Upper lobe of left lung (tissue), 6 donors: ENCODE data around the gene PDE4B. TPM values are rescaled to one million over a fixed set of nuclear protein-coding genes. Genes with fewer than 3 reads are reported as not detected.

Experiments used
- ATAC-seq, 2 donors: fragments of 200-7000 bp; cut with Tn5 transposase; one replicate each; pipeline ENCODE4 v1.9.1; 2022; ENCODE audit warnings: mild to moderate bottlenecking in 2 of 2, moderate library complexity in 2 of 2; ENCODE audit not compliant: low FRiP score in 2 of 2
- DNase-seq, 2 donors: peaks; one replicate each; pipeline ENCODE4 v3.0.0-alpha.2; 2019 to 2020
- H3K27ac ChIP-seq, 4 donors: fragments of 200-600 bp; sonication (generic); one replicate each; pipeline ENCODE4 v1.5.1; 2016 to 2019
- H3K27me3 ChIP-seq, 4 donors: fragments of 200-600 bp; sonication (generic); one replicate each; pipeline ENCODE4 v1.5.1; 2017 to 2019
- H3K36me3 ChIP-seq, 4 donors: fragments of 200-600 bp; sonication (generic); one replicate each; pipeline ENCODE4 v1.5.1; 2016 to 2019
- H3K4me1 ChIP-seq, 4 donors: fragments of 200-600 bp; sonication (generic); one replicate each; pipeline ENCODE4 v1.5.1; 2018 to 2019
- H3K4me3 ChIP-seq, 4 donors: fragments of 200-600 bp; sonication (generic); one replicate each; pipeline ENCODE4 v1.5.1; 2017 to 2019; ENCODE audit warnings: mild to moderate bottlenecking in 2 of 4, moderate library complexity in 1 of 4
- H3K9me3 ChIP-seq, 4 donors: fragments of 200-600 bp; sonication (generic); one replicate each; pipeline ENCODE4 v1.5.1; 2018 to 2019
- EP300 ChIP-seq, 4 donors: sonication (generic); formaldehyde crosslinking; IDR thresholded peaks; one replicate each; pipeline ENCODE4 v1.5.1; 2017; ENCODE audit warnings: antibody characterized with exemption in 4 of 4, control low read depth in 2 of 4
- POLR2A ChIP-seq, 4 donors: fragments of 450-650 bp; IDR thresholded peaks; one replicate each; pipeline ENCODE4 v1.5.1; 2016 to 2017; ENCODE audit warnings: antibody characterized with exemption in 4 of 4, mild to moderate bottlenecking in 2 of 4
- POLR2AphosphoS5 ChIP-seq, 2 donors: sonication (generic); formaldehyde crosslinking; IDR thresholded peaks; one replicate each; pipeline ENCODE4 v1.5.1; 2017; ENCODE audit warnings: antibody characterized with exemption in 2 of 2
- WGBS, 2 donors: methylation state at CpG; one replicate each; pipeline ENCODE4 v1.1.5; 2017 to 2018; 5-methylcytosine and 5-hydroxymethylcytosine counted together
- small RNA-seq, 4 donors: library from RNA; depleted of rRNA; stranded (forward); fragments of <200 nt; gene quantifications; one replicate each; pipeline ENCODE3, GENCODE V24; 2016
- total RNA-seq, 6 donors: library from RNA; depleted of rRNA in 4 of 6; stranded (reverse); fragments of >200 nt in 4 of 6; gene quantifications; one replicate each; pipeline versions ENCODE4 v1.1.0 to v1.2.1, GENCODE V29; 2016 to 2021
- donor health status: DM: no; HTN: no; CAD: no; lungs with moderate emphysema.
- donor health status: DM: no; HTN: yes; CAD: no; lungs with severe emphysema.

PDE4B gene
- total RNA-seq, 6 donors from 2014 or later = 8.1 to 61.6 (median 15.9) TPM

DNA sequence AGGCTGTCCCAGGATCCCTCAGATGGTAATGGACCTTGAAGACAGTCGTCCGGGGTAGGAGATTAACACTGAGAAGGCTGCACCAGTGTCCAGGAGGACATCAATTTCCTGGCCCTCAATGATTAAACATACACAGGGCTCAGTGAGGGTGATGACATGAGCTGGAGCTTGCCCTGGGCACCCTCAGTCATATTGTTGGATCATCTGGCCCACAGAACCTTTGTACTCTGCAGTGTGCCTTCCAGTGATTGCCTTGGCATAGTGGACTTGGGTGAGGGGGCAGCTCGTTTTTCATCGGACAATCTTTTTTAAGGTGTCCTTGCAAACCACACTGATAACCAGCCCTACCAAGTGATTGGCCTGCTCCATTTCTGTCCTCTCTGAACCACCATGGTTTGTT, 630.1 kb downstream of the PDE4B start:
- Histone ChIP-seq H3K27me3 (no peaks in the 10 kb centered on the region), H3K4me3 (no peak overlapping the region), H3K36me3 (no peaks in the 10 kb centered on the region), H3K4me1 (peaks cover 0 to 4% (median 0%) of the 10 kb centered on the region in 4 donors), H3K9me3 (peaks cover 0 to 4% (median 3%) of the 10 kb centered on the region in 4 donors), H3K27ac (no peak overlapping the region)
- DNase-seq = no peak
- 89 to 90% methylated on average over 4 of the region's 4 CpGs for WGBS, 2 donors
- ATAC-seq = no peak
- no peak for TF ChIP-seq POLR2AphosphoS5 (IDR thresholded peaks at IDR 0.05)
- no peak for TF ChIP-seq POLR2A (IDR thresholded peaks at IDR 0.05)
- TF ChIP-seq EP300 (IDR thresholded peaks at IDR 0.05) = no peak

Small RNAs within 50 kb of the gene (small RNA-seq; reads per million reads assigned to genes)
- gene RN7SL854P = 0 reads per million in 4 donors
- 0 reads per million in 4 donors for gene RNU4-88P
